ENCODE measurements around the gene FBXO21. TPM values are rescaled to one million over a fixed set of nuclear protein-coding genes. Genes with fewer than 3 reads are reported as not detected.

FBXO21 gene
- total RNA-seq, 1 experiment from 2014 or later = 230 TPM

DNA sequence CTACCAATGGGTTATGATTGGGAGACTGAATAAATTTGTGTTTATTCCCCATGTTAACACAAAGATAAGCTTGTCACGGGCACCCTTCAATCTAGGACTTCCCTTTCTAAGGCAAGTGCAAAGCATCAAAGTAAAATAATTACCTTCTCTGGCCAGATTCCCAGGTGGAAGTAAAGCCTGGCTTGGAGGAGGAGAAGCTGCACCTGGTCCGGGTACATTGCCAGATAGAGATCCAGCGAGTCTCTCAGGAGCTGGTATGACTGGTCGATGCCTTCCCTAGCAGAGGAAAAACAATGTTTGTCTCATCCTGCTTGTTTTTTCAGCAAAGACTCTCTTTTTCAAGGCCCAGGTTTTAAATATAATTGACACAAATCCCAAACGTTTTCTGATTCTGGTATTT is 24.9 kb downstream of the FBXO21 start:
- H3K36me3 ChIP-seq (ENCODE audit: low read depth, low read length) = peaks cover 51% of the 10 kb centered on the region
- H3K27ac ChIP-seq (ENCODE audit: low read length) = no peak overlapping the region
- no peak overlapping the region for H3K4me3 ChIP-seq (ENCODE audit: low read length)
- no peaks in the 10 kb centered on the region for H3K27me3 ChIP-seq (ENCODE audit: low read length)
- H3K79me2 ChIP-seq (ENCODE audit: low read length) = no peaks in the 10 kb centered on the region
- intact Hi-C loops (cut with micrococcal nuclease) = no loop called here
- no peak overlapping the region for H3K9ac ChIP-seq (ENCODE audit: low read length)
- BruUV-seq (replicated peaks) = no TSS peak
- DNase-seq (no peak), ATAC-seq (no peak)
- no peak overlapping the region for H2AFZ ChIP-seq (ENCODE audit: low read length)
- H3K9me2 ChIP-seq (replicated peaks; ENCODE audit: low read length) = no peaks in the 10 kb centered on the region
- no peaks in the 10 kb centered on the region for H4K20me1 ChIP-seq (ENCODE audit: low read length)
- H3K4me1 ChIP-seq (ENCODE audit: insufficient read depth, low read length) = no peaks in the 10 kb centered on the region
- H3K9me3 ChIP-seq (ENCODE audit: low read length) = no peaks in the 10 kb centered on the region
- H3K4me2 ChIP-seq (ENCODE audit: low read length) = no peak overlapping the region
- ChIA-PET POLR2A (ENCODE audit: unreplicated experiment) (no interaction called here), CTCF (no interaction called here)
- TF ChIP-seq, protein P1, sequence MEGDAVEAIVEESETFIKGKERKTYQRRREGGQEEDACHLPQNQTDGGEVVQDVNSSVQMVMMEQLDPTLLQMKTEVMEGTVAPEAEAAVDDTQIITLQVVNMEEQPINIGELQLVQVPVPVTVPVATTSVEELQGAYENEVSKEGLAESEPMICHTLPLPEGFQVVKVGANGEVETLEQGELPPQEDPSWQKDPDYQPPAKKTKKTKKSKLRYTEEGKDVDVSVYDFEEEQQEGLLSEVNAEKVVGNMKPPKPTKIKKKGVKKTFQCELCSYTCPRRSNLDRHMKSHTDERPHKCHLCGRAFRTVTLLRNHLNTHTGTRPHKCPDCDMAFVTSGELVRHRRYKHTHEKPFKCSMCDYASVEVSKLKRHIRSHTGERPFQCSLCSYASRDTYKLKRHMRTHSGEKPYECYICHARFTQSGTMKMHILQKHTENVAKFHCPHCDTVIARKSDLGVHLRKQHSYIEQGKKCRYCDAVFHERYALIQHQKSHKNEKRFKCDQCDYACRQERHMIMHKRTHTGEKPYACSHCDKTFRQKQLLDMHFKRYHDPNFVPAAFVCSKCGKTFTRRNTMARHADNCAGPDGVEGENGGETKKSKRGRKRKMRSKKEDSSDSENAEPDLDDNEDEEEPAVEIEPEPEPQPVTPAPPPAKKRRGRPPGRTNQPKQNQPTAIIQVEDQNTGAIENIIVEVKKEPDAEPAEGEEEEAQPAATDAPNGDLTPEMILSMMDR (conservative IDR thresholded peaks at IDR 0.05; ENCODE audit: low read depth, low read length) = no peak
- TF ChIP-seq EZH2phosphoT487 (IDR thresholded peaks at IDR 0.05; ENCODE audit: borderline replicate concordance, low read length) (no peak), EZH2 (IDR thresholded peaks at IDR 0.05; ENCODE audit: low read length, unreplicated experiment) (no peak)
- no peaks in the 10 kb centered on the region for H3F3A ChIP-seq (ENCODE audit: low read length, unreplicated experiment)

DNA sequence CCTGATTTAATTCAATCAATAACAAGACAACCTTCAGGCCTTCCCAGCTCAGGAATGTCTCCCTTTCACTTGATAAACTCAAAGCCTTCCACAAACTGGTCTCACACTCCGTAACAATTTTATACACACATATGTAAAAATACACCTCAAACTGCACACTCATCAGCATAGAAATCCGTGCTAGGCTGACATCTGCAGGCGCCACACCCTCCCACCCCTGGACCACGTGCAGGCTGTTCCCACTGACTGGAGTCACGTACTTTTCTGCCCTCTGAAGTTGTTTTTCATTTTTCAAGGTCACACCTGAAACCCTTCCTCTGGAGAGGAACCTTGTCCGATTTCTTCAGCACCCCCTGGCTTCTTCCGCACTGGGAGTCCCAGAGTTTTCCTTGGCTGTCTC is 27.6 kb downstream of the FBXO21 start:
- BruUV-seq (replicated peaks) = no TSS peak
- no peaks in the 10 kb centered on the region for H3K27me3 ChIP-seq (ENCODE audit: low read length)
- no peaks in the 10 kb centered on the region for H3K9me3 ChIP-seq (ENCODE audit: low read length)
- H2AFZ ChIP-seq (ENCODE audit: low read length) = no peak overlapping the region
- no peaks in the 10 kb centered on the region for H3F3A ChIP-seq (ENCODE audit: low read length, unreplicated experiment)
- DNase-seq (no peak), ATAC-seq (no peak)
- no peak overlapping the region for H3K4me3 ChIP-seq (ENCODE audit: low read length)
- TF ChIP-seq EZH2 (IDR thresholded peaks at IDR 0.05; ENCODE audit: low read length, unreplicated experiment) = no peak
- H3K27ac ChIP-seq (ENCODE audit: low read length) = no peak overlapping the region
- ChIA-PET POLR2A (ENCODE audit: unreplicated experiment) (no interaction called here), CTCF (no interaction called here)
- no peaks in the 10 kb centered on the region for H3K4me1 ChIP-seq (ENCODE audit: insufficient read depth, low read length)
- H3K79me2 ChIP-seq (ENCODE audit: low read length) = no peaks in the 10 kb centered on the region
- no peak overlapping the region for H3K9ac ChIP-seq (ENCODE audit: low read length)
- H3K9me2 ChIP-seq (replicated peaks; ENCODE audit: low read length) = no peaks in the 10 kb centered on the region
- H3K4me2 ChIP-seq (ENCODE audit: low read length) = no peak overlapping the region
- intact Hi-C loops (cut with micrococcal nuclease) = no loop called here
- H4K20me1 ChIP-seq (ENCODE audit: low read length) = no peaks in the 10 kb centered on the region
- peaks cover 66% of the 10 kb centered on the region for H3K36me3 ChIP-seq (ENCODE audit: low read depth, low read length)

DNA sequence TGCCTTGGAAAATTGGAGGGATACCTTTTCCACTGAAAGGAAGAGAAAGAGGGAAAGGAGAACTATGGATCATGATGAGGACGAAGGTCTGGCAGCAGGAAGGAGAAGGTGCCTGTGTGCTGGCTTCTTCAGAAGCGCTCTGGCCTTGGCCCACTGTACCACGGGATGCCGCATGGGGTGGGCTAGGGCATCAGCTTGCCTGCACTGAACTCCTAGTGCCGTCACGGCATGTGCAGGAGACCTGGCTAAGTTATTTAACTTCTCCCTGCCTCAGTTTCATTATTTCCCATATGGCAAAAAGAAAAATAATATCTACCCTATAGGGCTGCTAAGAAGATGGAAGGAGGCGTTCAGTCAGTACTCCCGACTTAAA is 28.1 kb downstream of the FBXO21 start:
- DNase-seq (no peak), ATAC-seq (no peak)
- Histone ChIP-seq H3K27ac (ENCODE audit: low read length) (no peak overlapping the region), H3K36me3 (ENCODE audit: low read depth, low read length) (peaks cover 69% of the 10 kb centered on the region), H3K9me2 (replicated peaks; ENCODE audit: low read length) (no peaks in the 10 kb centered on the region), H3K27me3 (ENCODE audit: low read length) (no peaks in the 10 kb centered on the region), H3K4me3 (ENCODE audit: low read length) (no peak overlapping the region), H2AFZ (ENCODE audit: low read length) (no peak overlapping the region), H3K4me2 (ENCODE audit: low read length) (no peak overlapping the region), H4K20me1 (ENCODE audit: low read length) (no peaks in the 10 kb centered on the region), H3F3A (ENCODE audit: low read length, unreplicated experiment) (no peaks in the 10 kb centered on the region), H3K4me1 (ENCODE audit: insufficient read depth, low read length) (no peaks in the 10 kb centered on the region), H3K9ac (ENCODE audit: low read length) (no peak overlapping the region), H3K9me3 (ENCODE audit: low read length) (no peaks in the 10 kb centered on the region), H3K79me2 (ENCODE audit: low read length) (no peaks in the 10 kb centered on the region)
- ChIA-PET CTCF (no interaction called here), POLR2A (ENCODE audit: unreplicated experiment) (no interaction called here)
- intact Hi-C loops (cut with micrococcal nuclease) = no loop called here
- TF ChIP-seq EZH2 (IDR thresholded peaks at IDR 0.05; ENCODE audit: low read length, unreplicated experiment) (no peak), EZH2phosphoT487 (IDR thresholded peaks at IDR 0.05; ENCODE audit: borderline replicate concordance, low read length) (no peak)
- TF ChIP-seq, protein P1 (conservative IDR thresholded peaks at IDR 0.05; ENCODE audit: low read depth, low read length) = no peak
- no TSS peak for BruUV-seq (replicated peaks)
